HEK293 (cell line): ENCODE results near the gene SPNS2.

Source experiments
- GLIS1 ChIP-seq: fragments of 450-650 bp; formaldehyde crosslinking; IDR thresholded peaks from 2 replicates; pipeline ENCODE4 v1.5.1; 2016; ENCODE audit warnings: missing biosample characterization, missing genetic modification characterization
- MYNN ChIP-seq: fragments of 450-650 bp; formaldehyde crosslinking; IDR thresholded peaks from 2 replicates; pipeline ENCODE4 v1.5.1; 2016; ENCODE audit warnings: missing biosample characterization, missing genetic modification characterization, borderline replicate concordance
- SP7 ChIP-seq: fragments of 450-650 bp; formaldehyde crosslinking; IDR thresholded peaks from 2 replicates; pipeline ENCODE4 v1.5.1; 2016; ENCODE audit warnings: missing biosample characterization, missing genetic modification characterization
- WT1 ChIP-seq: fragments of 450-650 bp; formaldehyde crosslinking; IDR thresholded peaks from 2 replicates; pipeline ENCODE4 v1.5.1; 2016; ENCODE audit warnings: missing biosample characterization, missing genetic modification characterization
- ZNF510 ChIP-seq: fragments of 450-650 bp; formaldehyde crosslinking; IDR thresholded peaks from 2 replicates; pipeline ENCODE4 v1.5.1; 2018; ENCODE audit warnings: mild to moderate bottlenecking, missing genetic modification characterization, missing biosample characterization; ENCODE audit not compliant: insufficient replicate concordance
- ZNF561 ChIP-seq: fragments of 450-650 bp; IDR thresholded peaks from 2 replicates; pipeline ENCODE4 v1.5.1; 2018; ENCODE audit warnings: missing biosample characterization, missing genetic modification characterization, borderline replicate concordance
- ZNF785 ChIP-seq: fragments of 450-650 bp; formaldehyde crosslinking; IDR thresholded peaks from 2 replicates; pipeline ENCODE4 v1.5.1; 2016; ENCODE audit warnings: missing biosample characterization, missing genetic modification characterization
- TF ChIP-seq, protein P1 (sequence below): fragments of 450-650 bp; formaldehyde crosslinking; IDR thresholded peaks from 2 replicates; pipeline ENCODE4 v1.5.1; 2016; ENCODE audit warnings: missing biosample characterization, missing genetic modification characterization
- TF ChIP-seq, protein P2 (sequence below): fragments of 450-650 bp; formaldehyde crosslinking; IDR thresholded peaks from 2 replicates; pipeline ENCODE4 v1.5.1; 2016; ENCODE audit warnings: missing biosample characterization, missing genetic modification characterization

DNA sequence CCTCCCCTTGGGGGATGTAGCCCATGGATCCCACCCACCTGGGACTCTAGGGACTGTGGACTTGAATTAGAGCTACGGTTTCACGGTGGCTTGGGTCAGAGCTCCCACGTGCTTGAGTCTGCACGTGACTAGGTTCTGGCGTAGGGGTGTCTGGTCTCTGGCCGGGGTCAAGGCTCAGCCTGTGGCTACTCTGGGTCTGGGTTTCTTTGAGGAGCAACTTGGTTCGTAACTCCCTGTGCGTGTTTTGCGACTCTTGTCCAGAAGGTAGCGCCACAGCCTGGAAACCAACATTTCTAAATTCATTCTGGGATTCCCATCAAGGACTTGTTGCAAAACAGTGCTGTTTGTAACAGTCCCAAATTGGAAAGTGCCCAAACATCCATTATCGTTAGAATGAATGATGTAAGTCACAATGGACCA, 62.2 kb downstream of the SPNS2 start:
- no peak for TF ChIP-seq MYNN (tag by site-specific recombination)
- no peak for TF ChIP-seq GLIS1
- no peak for TF ChIP-seq ZNF561 (tag by site-specific recombination)
- TF ChIP-seq SP7 (tag by site-specific recombination), result no peak
- no peak for TF ChIP-seq ZNF785 (tag by site-specific recombination)
- TF ChIP-seq, protein P1, sequence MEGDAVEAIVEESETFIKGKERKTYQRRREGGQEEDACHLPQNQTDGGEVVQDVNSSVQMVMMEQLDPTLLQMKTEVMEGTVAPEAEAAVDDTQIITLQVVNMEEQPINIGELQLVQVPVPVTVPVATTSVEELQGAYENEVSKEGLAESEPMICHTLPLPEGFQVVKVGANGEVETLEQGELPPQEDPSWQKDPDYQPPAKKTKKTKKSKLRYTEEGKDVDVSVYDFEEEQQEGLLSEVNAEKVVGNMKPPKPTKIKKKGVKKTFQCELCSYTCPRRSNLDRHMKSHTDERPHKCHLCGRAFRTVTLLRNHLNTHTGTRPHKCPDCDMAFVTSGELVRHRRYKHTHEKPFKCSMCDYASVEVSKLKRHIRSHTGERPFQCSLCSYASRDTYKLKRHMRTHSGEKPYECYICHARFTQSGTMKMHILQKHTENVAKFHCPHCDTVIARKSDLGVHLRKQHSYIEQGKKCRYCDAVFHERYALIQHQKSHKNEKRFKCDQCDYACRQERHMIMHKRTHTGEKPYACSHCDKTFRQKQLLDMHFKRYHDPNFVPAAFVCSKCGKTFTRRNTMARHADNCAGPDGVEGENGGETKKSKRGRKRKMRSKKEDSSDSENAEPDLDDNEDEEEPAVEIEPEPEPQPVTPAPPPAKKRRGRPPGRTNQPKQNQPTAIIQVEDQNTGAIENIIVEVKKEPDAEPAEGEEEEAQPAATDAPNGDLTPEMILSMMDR (tag by site-specific recombination), result no peak
- TF ChIP-seq WT1 (tag by site-specific recombination), result no peak
- TF ChIP-seq ZNF510 (tag by site-specific recombination), result no peak
- TF ChIP-seq, protein P2, sequence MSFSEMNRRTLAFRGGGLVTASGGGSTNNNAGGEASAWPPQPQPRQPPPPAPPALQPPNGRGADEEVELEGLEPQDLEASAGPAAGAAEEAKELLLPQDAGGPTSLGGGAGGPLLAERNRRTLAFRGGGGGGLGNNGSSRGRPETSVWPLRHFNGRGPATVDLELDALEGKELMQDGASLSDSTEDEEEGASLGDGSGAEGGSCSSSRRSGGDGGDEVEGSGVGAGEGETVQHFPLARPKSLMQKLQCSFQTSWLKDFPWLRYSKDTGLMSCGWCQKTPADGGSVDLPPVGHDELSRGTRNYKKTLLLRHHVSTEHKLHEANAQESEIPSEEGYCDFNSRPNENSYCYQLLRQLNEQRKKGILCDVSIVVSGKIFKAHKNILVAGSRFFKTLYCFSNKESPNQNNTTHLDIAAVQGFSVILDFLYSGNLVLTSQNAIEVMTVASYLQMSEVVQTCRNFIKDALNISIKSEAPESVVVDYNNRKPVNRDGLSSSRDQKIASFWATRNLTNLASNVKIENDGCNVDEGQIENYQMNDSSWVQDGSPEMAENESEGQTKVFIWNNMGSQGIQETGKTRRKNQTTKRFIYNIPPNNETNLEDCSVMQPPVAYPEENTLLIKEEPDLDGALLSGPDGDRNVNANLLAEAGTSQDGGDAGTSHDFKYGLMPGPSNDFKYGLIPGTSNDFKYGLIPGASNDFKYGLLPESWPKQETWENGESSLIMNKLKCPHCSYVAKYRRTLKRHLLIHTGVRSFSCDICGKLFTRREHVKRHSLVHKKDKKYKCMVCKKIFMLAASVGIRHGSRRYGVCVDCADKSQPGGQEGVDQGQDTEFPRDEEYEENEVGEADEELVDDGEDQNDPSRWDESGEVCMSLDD (tag by site-specific recombination), result no peak
